Lung (tissue), 12 donors: ENCODE results near the gene OXER1. TPM values are rescaled to one million over a fixed set of nuclear protein-coding genes. Genes with fewer than 3 reads are reported as not detected.

Experiments
- ATAC-seq: fragments of 200-7000 bp; cut with Tn5 transposase; one replicate; pipeline ENCODE4 v1.9.1; 2020; ENCODE audit warnings: moderate number of reproducible peaks; ENCODE audit not compliant: insufficient read depth, low FRiP score
- DNase-seq, 3 donors: peaks; one replicate each; pipeline ENCODE4 v3.0.0-alpha.2; 2013 to 2017
- H3K27ac ChIP-seq, 2 donors: one replicate each; pipeline ENCODE4 v1.5.1; 2013; ENCODE audit warnings: mild to moderate bottlenecking in 2 of 2, moderate library complexity in 2 of 2, control low read depth in 1 of 2, inconsistent platforms in 1 of 2, low read depth in 1 of 2, low read length in 1 of 2
- H3K27me3 ChIP-seq, 3 donors: one replicate each; pipeline ENCODE4 v1.5.1; 2013; ENCODE audit warnings: low read length in 2 of 3; ENCODE audit not compliant: control insufficient read depth in 3 of 3, insufficient read depth in 3 of 3
- H3K36me3 ChIP-seq, 4 donors: one replicate each; pipeline ENCODE4 v1.5.1; 2013; ENCODE audit warnings: low read length in 4 of 4, mild to moderate bottlenecking in 1 of 4, moderate library complexity in 1 of 4; ENCODE audit not compliant: control insufficient read depth in 4 of 4, insufficient read depth in 4 of 4
- H3K4me1 ChIP-seq, 5 donors: one replicate each; pipeline ENCODE4 v1.5.1; 2013; ENCODE audit warnings: low read length in 5 of 5, mild to moderate bottlenecking in 2 of 5, moderate library complexity in 1 of 5; ENCODE audit not compliant: control insufficient read depth in 5 of 5, insufficient read depth in 5 of 5
- H3K4me3 ChIP-seq: one replicate; pipeline ENCODE4 v1.5.1; 2013; ENCODE audit warnings: mild to moderate bottlenecking, control low read depth, moderate library complexity
- H3K9ac ChIP-seq, 2 donors: one replicate each; pipeline ENCODE4 v1.5.1; 2013; ENCODE audit warnings: low read length in 2 of 2, control low read depth in 1 of 2; ENCODE audit not compliant: insufficient read depth in 1 of 2
- H3K9me3 ChIP-seq, 4 donors: one replicate each; pipeline ENCODE4 v1.5.1; 2013; ENCODE audit warnings: low read length in 3 of 4, mild to moderate bottlenecking in 1 of 4, moderate library complexity in 1 of 4; ENCODE audit not compliant: control insufficient read depth in 4 of 4, insufficient read depth in 3 of 4
- WGBS, 2 donors: extraction: QIAGEN DNeasy Blood & Tissue Kit; methylation state at CpG; one replicate each; pipeline ENCODE4 v1.1.7; 2013; 5-methylcytosine and 5-hydroxymethylcytosine counted together
- polyA plus RNA-seq, 2 donors: library from polyadenylated mRNA; stranded (reverse); fragments of 200-250 nt; gene quantifications; one replicate each; pipeline ENCODE4 v1.2.1, GENCODE V29; 2013
- total RNA-seq, 2 donors: library from RNA; depleted of rRNA in 1 of 2; stranded (reverse); fragments of >200 nt in 1 of 2; gene quantifications; one replicate each; pipeline ENCODE4 v1.2.1, GENCODE V29; 2014 to 2021
- TF ChIP-seq, protein P1 (sequence below): IDR thresholded peaks from 2 replicates; pipeline ENCODE4 v1.5.1; 2012; ENCODE audit warnings: mild to moderate bottlenecking; ENCODE audit errors: control extremely low read depth, extremely low read depth
- donor health status: control.
- donor health status: control.
- donor health status: Bipolar disorder and iron deficiency.
- donor health status: healthy.
- donor health status: DM: yes; HTN: yes; CAD: no.

Gene OXER1
- total and polyA plus RNA-seq, 4 donors = 0.59 to 2.1 (median 1.6) TPM

DNA sequence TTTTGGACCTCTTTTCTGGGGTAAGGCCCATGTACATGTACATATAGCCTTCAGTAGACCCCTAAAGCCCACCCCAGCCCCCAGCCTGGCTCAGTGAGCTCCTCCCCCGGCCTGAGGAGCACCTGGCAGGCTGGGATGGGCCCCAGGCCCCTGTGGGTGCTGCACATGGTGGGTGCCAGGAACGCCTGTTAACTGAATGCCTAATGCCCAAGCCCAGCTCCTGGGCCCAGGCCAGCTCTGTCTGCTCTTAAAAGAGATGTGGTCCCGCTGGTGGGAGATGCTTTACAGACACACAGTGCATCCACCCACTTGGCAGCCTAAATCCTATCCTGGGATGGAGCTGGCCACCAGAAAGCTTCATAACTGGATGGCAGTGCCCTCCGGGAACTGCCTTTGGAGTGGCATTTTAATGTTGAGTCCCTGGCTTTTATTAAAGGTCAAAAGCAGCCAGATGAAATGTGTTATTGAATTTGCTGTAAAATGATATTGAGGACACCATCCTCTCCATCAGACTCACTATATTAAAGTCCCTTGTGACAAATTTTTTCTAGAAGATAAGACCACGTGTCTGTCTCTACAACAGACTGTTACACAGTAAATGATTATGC lies 7.7 kb upstream of the OXER1 start:
- 94 to 95% methylated on average over 5 of the region's 5 CpGs for WGBS, 2 donors
- ATAC-seq (no peak), DNase-seq (peak in 1 of 3 donors; percentile 9)

DNA sequence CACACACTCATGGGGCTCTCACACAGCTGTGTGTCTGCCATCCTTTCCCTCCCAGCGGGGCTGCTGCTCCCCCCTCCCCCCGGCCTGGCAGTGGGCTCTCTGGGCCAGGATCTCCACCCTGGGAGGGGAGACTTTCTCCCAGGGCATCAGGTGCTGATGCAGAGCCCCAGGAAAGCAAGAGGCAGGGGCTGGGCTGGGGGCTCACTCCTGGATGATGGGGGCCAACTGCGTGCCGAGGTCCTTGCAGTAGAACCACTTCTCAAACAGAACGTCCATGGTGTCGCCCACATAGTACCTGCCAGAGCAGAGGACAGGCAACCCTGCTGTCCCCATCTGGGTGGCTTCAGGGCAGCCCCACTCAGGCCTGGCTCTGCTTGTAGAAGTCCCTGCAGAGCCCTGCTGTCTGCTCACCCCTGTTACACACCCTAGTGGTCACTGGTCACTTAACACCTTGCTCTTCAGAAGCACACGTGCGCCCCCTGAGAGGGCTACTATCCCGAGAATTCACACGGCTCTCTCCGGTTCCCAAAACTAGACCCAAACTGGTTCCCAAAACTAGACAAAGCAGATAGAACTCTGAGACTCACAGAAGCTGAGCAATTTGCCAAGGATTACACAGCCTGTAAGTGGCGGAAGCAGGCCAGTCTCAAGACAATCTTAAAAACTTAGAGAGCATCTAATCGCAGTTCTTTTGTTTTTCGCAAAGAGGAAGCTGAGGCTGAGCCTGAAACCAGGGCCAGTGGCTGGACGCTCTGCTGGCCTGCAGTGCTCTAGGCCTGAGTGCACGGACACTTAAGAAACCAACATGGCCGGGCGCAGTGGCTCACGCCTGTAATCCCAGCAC lies 6.6 kb upstream of the OXER1 start:
- no peak overlapping the region for H3K4me3 ChIP-seq
- no peaks in the 10 kb centered on the region for H3K4me1 ChIP-seq
- H3K9ac ChIP-seq = no peak overlapping the region
- DNase-seq = peak; percentile 29 to 52 (median 46)
- H3K9me3 ChIP-seq = no peaks in the 10 kb centered on the region
- 75 to 84% methylated on average over 19 of the region's 19 CpGs for WGBS, 2 donors
- no peak overlapping the region for H3K27ac ChIP-seq
- TF ChIP-seq, protein P1, sequence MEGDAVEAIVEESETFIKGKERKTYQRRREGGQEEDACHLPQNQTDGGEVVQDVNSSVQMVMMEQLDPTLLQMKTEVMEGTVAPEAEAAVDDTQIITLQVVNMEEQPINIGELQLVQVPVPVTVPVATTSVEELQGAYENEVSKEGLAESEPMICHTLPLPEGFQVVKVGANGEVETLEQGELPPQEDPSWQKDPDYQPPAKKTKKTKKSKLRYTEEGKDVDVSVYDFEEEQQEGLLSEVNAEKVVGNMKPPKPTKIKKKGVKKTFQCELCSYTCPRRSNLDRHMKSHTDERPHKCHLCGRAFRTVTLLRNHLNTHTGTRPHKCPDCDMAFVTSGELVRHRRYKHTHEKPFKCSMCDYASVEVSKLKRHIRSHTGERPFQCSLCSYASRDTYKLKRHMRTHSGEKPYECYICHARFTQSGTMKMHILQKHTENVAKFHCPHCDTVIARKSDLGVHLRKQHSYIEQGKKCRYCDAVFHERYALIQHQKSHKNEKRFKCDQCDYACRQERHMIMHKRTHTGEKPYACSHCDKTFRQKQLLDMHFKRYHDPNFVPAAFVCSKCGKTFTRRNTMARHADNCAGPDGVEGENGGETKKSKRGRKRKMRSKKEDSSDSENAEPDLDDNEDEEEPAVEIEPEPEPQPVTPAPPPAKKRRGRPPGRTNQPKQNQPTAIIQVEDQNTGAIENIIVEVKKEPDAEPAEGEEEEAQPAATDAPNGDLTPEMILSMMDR = no peak
- no peak for ATAC-seq
- no peaks in the 10 kb centered on the region for H3K27me3 ChIP-seq
- H3K36me3 ChIP-seq = no peaks in the 10 kb centered on the region

More for the DNA sequence above, 7.7 kb upstream of the OXER1 start:
- Histone ChIP-seq H3K4me3 (no peak overlapping the region), H3K27me3 (no peaks in the 10 kb centered on the region), H3K27ac (no peak overlapping the region), H3K9me3 (no peaks in the 10 kb centered on the region), H3K9ac (no peak overlapping the region), H3K4me1 (no peaks in the 10 kb centered on the region), H3K36me3 (no peaks in the 10 kb centered on the region)
- TF ChIP-seq, protein P1 = no peak

DNA sequence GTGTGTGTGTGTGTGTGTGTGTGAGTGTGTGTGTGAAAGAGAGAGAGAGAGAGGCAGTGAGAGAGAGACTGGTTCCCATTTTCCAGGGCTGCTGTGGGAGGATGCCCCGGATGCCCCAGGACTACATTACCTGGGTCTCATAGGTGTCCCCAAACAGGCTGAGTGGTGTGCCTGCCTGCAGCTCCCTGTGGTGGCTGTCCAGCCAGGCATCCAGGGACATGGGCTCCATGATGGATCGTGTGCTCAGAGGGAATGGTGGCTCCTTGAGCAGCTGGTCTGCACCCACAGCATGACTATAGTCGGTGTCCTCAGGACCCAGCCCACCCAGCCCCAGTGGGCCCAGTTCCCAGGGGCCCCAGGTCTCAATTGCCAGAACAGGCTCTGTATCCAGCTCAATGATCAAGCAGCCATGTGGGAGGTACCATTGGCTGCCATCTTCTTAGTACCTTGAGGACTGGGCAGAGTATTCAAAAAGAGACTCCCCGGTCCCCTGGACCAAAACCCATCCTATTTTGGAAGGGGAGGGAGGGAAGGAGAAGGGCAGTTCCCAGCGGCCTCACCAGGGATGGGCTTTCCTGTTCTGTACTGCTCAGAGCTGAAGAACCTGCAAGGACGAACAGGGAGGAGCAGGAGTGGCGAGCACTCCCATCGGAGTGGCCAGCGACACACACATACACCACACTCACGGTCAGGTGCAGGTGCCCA lies 5.8 kb upstream of the OXER1 start:
- no peak overlapping the region for H3K9ac ChIP-seq
- 93 to 96% methylated on average over 10 of the region's 10 CpGs for WGBS, 2 donors
- no peak for DNase-seq
- no peak overlapping the region for H3K4me3 ChIP-seq
- no peak overlapping the region for H3K27ac ChIP-seq
- H3K27me3 ChIP-seq = no peaks in the 10 kb centered on the region
- H3K9me3 ChIP-seq = no peaks in the 10 kb centered on the region
- TF ChIP-seq, protein P1 = no peak
- no peaks in the 10 kb centered on the region for H3K4me1 ChIP-seq
- no peak for ATAC-seq
- H3K36me3 ChIP-seq = no peaks in the 10 kb centered on the region
